H1 (cell line): ENCODE data around the gene CELSR1. TPM values are rescaled to one million over a fixed set of nuclear protein-coding genes. Genes with fewer than 3 reads are reported as not detected.

Experiments
- CTCF ChIA-PET: fragments of 300-600 bp; sonication (Branson Sonifier 250); formaldehyde crosslinking; loops from one replicate; lab custom pipeline; 2021; ENCODE audit not compliant: partially characterized antibody; lab: Charles Lee
- POLR2A ChIA-PET: fragments of 300-600 bp; sonication (Branson Sonifier 250); formaldehyde crosslinking; loops from one replicate; lab custom pipeline; 2021; ENCODE audit warnings: inconsistent platforms; ENCODE audit not compliant: partially characterized antibody; lab: Charles Lee
- DNase-seq, 2 experiments: peaks; one replicate each; pipeline versions ENCODE4 v3.0.0 to v3.0.0-alpha.2; 2010 to 2022; ENCODE audit warnings: low spot score in 2 of 2, low read depth in 1 of 2, mixed read lengths in 1 of 2
- FAIRE-seq: peaks from 2 replicates; lab custom pipeline; 2011; peaks lifted over from hg19 to GRCh38; lab: Jason Lieb, UNC
- H2AFZ ChIP-seq: 2 replicates; pipeline ENCODE4 v1.8.1; 2012; ENCODE audit warnings: low read length, inconsistent platforms
- H2AK5ac ChIP-seq: 2 replicates; pipeline ENCODE4 v1.6.1; 2013; ENCODE audit warnings: low read depth, low read length
- H2BK120ac ChIP-seq: replicated peaks from 2 replicates; pipeline ENCODE3; 2013; ENCODE audit warnings: low read depth, low read length, inconsistent platforms
- H2BK12ac ChIP-seq: 2 replicates; pipeline ENCODE4 v1.6.1; 2013; ENCODE audit warnings: low read depth, low read length
- H2BK15ac ChIP-seq: 2 replicates; pipeline ENCODE4 v1.6.1; 2013; ENCODE audit warnings: low read length
- H2BK20ac ChIP-seq: 2 replicates; pipeline ENCODE4 v1.6.1; 2013; ENCODE audit warnings: low read length
- H2BK5ac ChIP-seq: 2 replicates; pipeline ENCODE4 v1.6.1; 2013; ENCODE audit warnings: low read depth, low read length
- H3K14ac ChIP-seq: 2 replicates; pipeline ENCODE4 v1.6.1; 2013; ENCODE audit warnings: inconsistent platforms; ENCODE audit not compliant: insufficient read length
- H3K18ac ChIP-seq: 2 replicates; pipeline ENCODE4 v1.6.1; 2013; ENCODE audit warnings: low read length; ENCODE audit errors: extremely low read depth
- H3K23ac ChIP-seq: 2 replicates; pipeline ENCODE4 v1.6.1; 2013; ENCODE audit warnings: inconsistent platforms; ENCODE audit not compliant: insufficient read length
- H3K23me2 ChIP-seq: 2 replicates; pipeline ENCODE4 v1.6.1; 2013; ENCODE audit warnings: low read depth, low read length
- H3K27ac ChIP-seq: 2 replicates; pipeline ENCODE4 v1.6.1; 2011; ENCODE audit warnings: low read depth, low read length, inconsistent platforms
- H3K27me3 ChIP-seq, 4 experiments: replicated peaks in 1 of 4; 1 replicate in 1 of 4; 2 replicates in 3 of 4; pipeline versions ENCODE4 v1.6.1 to v1.8.1; 2011 to 2013; ENCODE audit warnings: low read length in 3 of 4, mild to moderate bottlenecking in 3 of 4, inconsistent platforms in 2 of 4, mixed read lengths in 2 of 4, moderate library complexity in 1 of 4; ENCODE audit not compliant: control insufficient read depth in 3 of 4, insufficient read depth in 3 of 4; ENCODE audit errors: extremely low read depth in 1 of 4
- H3K36me3 ChIP-seq, 4 experiments: 2 replicates each; pipeline versions ENCODE4 v1.6.1 to v1.8.1; 2011 to 2013; ENCODE audit warnings: mild to moderate bottlenecking in 4 of 4, low read length in 3 of 4, moderate library complexity in 2 of 4, control low read depth in 1 of 4, inconsistent platforms in 1 of 4; ENCODE audit not compliant: insufficient read depth in 4 of 4, control insufficient read depth in 2 of 4
- H3K4ac ChIP-seq: replicated peaks from 2 replicates; pipeline ENCODE3; 2013; ENCODE audit warnings: low read length, low read depth, mixed read lengths, inconsistent platforms; ENCODE audit not compliant: insufficient read length
- H3K4me1 ChIP-seq, 4 experiments: replicated peaks in 1 of 4; 1 replicate in 1 of 4; 2 replicates in 3 of 4; pipeline versions ENCODE4 v1.6.1 to v1.8.1; 2011 to 2013; ENCODE audit warnings: low read length in 3 of 4, inconsistent platforms in 2 of 4, mixed read lengths in 1 of 4; ENCODE audit not compliant: insufficient read depth in 4 of 4, control insufficient read depth in 3 of 4
- H3K4me2 ChIP-seq, 2 experiments: 2 replicates each; pipeline versions ENCODE4 v1.6.1 to v1.8.1; 2011 to 2013; ENCODE audit warnings: low read depth in 2 of 2, low read length in 2 of 2, control low read depth in 1 of 2, inconsistent platforms in 1 of 2, mild to moderate bottlenecking in 1 of 2; ENCODE audit not compliant: insufficient read depth in 1 of 2
- H3K4me3 ChIP-seq, 4 experiments: fragments of 200-600, 300-600 bp in 1 of 4; sonication (generic), shearing (Covaris generic), sonication (Bioruptor Twin) in 1 of 4; 2 replicates each; pipeline versions ENCODE4 v1.5.1 to v1.8.1; 2011 to 2016; ENCODE audit warnings: low read length in 4 of 4, low read depth in 3 of 4, control low read depth in 2 of 4, inconsistent platforms in 2 of 4, mild to moderate bottlenecking in 2 of 4, mixed read lengths in 1 of 4, moderate library complexity in 1 of 4; ENCODE audit not compliant: insufficient read depth in 2 of 4; ENCODE audit errors: extremely low read depth in 1 of 4
- H3K56ac ChIP-seq: replicated peaks from 2 replicates; pipeline ENCODE3; 2013; ENCODE audit warnings: low read depth, mild to moderate bottlenecking, mixed read lengths, low read length, inconsistent platforms; ENCODE audit not compliant: insufficient read length
- H3K79me1 ChIP-seq: 2 replicates; pipeline ENCODE4 v1.6.1; 2013; ENCODE audit warnings: low read depth, low read length, control low read depth
- H3K79me2 ChIP-seq, 2 experiments: 2 replicates each; pipeline versions ENCODE4 v1.6.1 to v1.8.1; 2012 to 2013; ENCODE audit warnings: low read length in 2 of 2, mild to moderate bottlenecking in 2 of 2, inconsistent platforms in 1 of 2; ENCODE audit not compliant: insufficient read depth in 2 of 2, control insufficient read depth in 1 of 2
- H3K9ac ChIP-seq, 4 experiments: replicated peaks in 1 of 4; 1 replicate in 1 of 4; 2 replicates in 3 of 4; pipeline versions ENCODE4 v1.6.1 to v1.8.1; 2011 to 2013; ENCODE audit warnings: low read depth in 3 of 4, low read length in 3 of 4, control low read depth in 2 of 4, mild to moderate bottlenecking in 2 of 4, moderate library complexity in 2 of 4, inconsistent platforms in 1 of 4; ENCODE audit errors: extremely low read depth in 1 of 4
- H3K9me3 ChIP-seq, 2 experiments: 2 replicates each; pipeline versions ENCODE4 v1.6.1 to v1.8.1; 2012 to 2013; ENCODE audit warnings: mild to moderate bottlenecking in 2 of 2, moderate library complexity in 2 of 2, control low read depth in 1 of 2, inconsistent platforms in 1 of 2, low read depth in 1 of 2, low read length in 1 of 2, mixed read lengths in 1 of 2; ENCODE audit not compliant: insufficient read depth in 2 of 2
- H4K20me1 ChIP-seq, 2 experiments: replicated peaks in 1 of 2; 2 replicates each; pipeline versions ENCODE3 to v1.8.1; 2011 to 2013; ENCODE audit warnings: inconsistent platforms in 2 of 2, low read length in 2 of 2, mild to moderate bottlenecking in 1 of 2; ENCODE audit not compliant: insufficient read depth in 2 of 2, control insufficient read depth in 1 of 2
- H4K5ac ChIP-seq: 2 replicates; pipeline ENCODE4 v1.6.1; 2013; ENCODE audit warnings: low read length, low read depth, mixed read lengths, inconsistent platforms; ENCODE audit not compliant: insufficient read length
- H4K8ac ChIP-seq: 2 replicates; pipeline ENCODE4 v1.8.0; 2013; ENCODE audit warnings: mild to moderate bottlenecking, moderate library complexity, low read length, inconsistent platforms; ENCODE audit not compliant: insufficient read depth; ENCODE audit errors: extremely low read depth
- H4K91ac ChIP-seq: replicated peaks from 2 replicates; pipeline ENCODE3; 2013; ENCODE audit warnings: low read length, mixed read lengths, inconsistent platforms; ENCODE audit not compliant: insufficient read length
- BACH1 ChIP-seq: IDR thresholded peaks from 2 replicates; pipeline ENCODE4 v1.6.1; 2012; ENCODE audit warnings: low read length, improper control_type of control experiment
- CTBP2 ChIP-seq: IDR thresholded peaks from 2 replicates; pipeline ENCODE4 v1.7.0; 2011; ENCODE audit warnings: borderline replicate concordance, mild to moderate bottlenecking, moderate library complexity, mixed read lengths, low read length; ENCODE audit not compliant: insufficient read depth, insufficient read length
- MAFK ChIP-seq: IDR thresholded peaks from 2 replicates; pipeline ENCODE4 v1.6.1; 2012; ENCODE audit warnings: low read depth, mild to moderate bottlenecking, improper control_type of control experiment, low read length
- NANOG ChIP-seq: IDR thresholded peaks from 2 replicates; pipeline ENCODE4 v1.6.1; 2011; ENCODE audit warnings: low read length, low read depth, mild to moderate bottlenecking, inconsistent platforms; ENCODE audit not compliant: insufficient read depth, poor library complexity, severe bottlenecking
- NRF1 ChIP-seq: IDR thresholded peaks from 2 replicates; pipeline ENCODE4 v1.6.1; 2011; ENCODE audit warnings: mild to moderate bottlenecking, low read depth, low read length, improper control_type of control experiment
- SAP30 ChIP-seq: fragments of 300-600 bp; sonication (generic); IDR thresholded peaks from 2 replicates; pipeline ENCODE4 v1.7.1; 2012; ENCODE audit warnings: low read length, moderate library complexity, mild to moderate bottlenecking, inconsistent platforms; ENCODE audit not compliant: insufficient read depth, insufficient replicate concordance
- SIRT6 ChIP-seq: IDR thresholded peaks from one replicate; pipeline ENCODE4 v1.7.1; 2012; ENCODE audit warnings: low read length, inconsistent platforms
- TAF1 ChIP-seq: IDR thresholded peaks from 2 replicates; pipeline ENCODE4 v1.6.1; 2011; ENCODE audit warnings: mild to moderate bottlenecking, low read depth, low read length
- TAF7 ChIP-seq: optimal IDR thresholded peaks from 2 replicates; pipeline ENCODE3; 2011; ENCODE audit warnings: low read depth, mild to moderate bottlenecking, inconsistent platforms, low read length, moderate library complexity, borderline replicate concordance
- TCF12 ChIP-seq: IDR thresholded peaks from 2 replicates; pipeline ENCODE4 v1.6.1; 2011; ENCODE audit warnings: low read depth, mild to moderate bottlenecking, low read length
- TEAD4 ChIP-seq: IDR thresholded peaks from 2 replicates; pipeline ENCODE4 v1.6.1; 2012; ENCODE audit warnings: low read depth, low read length, inconsistent platforms, mixed read lengths
- YY1 ChIP-seq: IDR thresholded peaks from 2 replicates; pipeline ENCODE4 v1.6.1; 2011; ENCODE audit warnings: low read depth, mild to moderate bottlenecking, low read length
- WGBS, 2 experiments: shearing (Covaris generic) in 1 of 2; methylation state at CpG; one replicate each; pipeline versions ENCODE4 v1.1.6 to v1.1.7; 2013 to 2015; ENCODE audit warnings: low lambda C conversion rate in 2 of 2, mixed read lengths in 2 of 2, inconsistent platforms in 1 of 2, low coverage in 1 of 2, missing lambda C conversion rate in 1 of 2; ENCODE audit not compliant: insufficient replicate concordance in 2 of 2, insufficient coverage in 1 of 2, insufficient read length in 1 of 2; ENCODE audit errors: extremely low coverage in 1 of 2, missing lambda C conversion rate in 1 of 2; 5-methylcytosine and 5-hydroxymethylcytosine counted together
- polyA plus RNA-seq, 7 experiments: library from polyadenylated mRNA; depleted of rRNA in 3 of 7; stranded (reverse) in 5 of 7; unstranded in 2 of 7; fragments of >200 nt in 5 of 7; fragments of 200-250 nt in 2 of 7; gene quantifications; 1 replicate in 5 of 7; 2 replicates in 1 of 7; 4 replicates in 1 of 7; pipeline versions ENCODE4 v1.2.1 to v1.2.3, GENCODE V29; 2011 to 2013; ENCODE audit warnings: missing spikeins in 2 of 7, mixed read lengths in 2 of 7
- total RNA-seq: library from RNA; stranded (reverse); fragmentation: NEBNext Ultra II Directional; extraction: Animal tissue kit (Norgen Biotek cat#: 25700); gene quantifications from 2 replicates; pipeline ENCODE4 v1.2.1, GENCODE V29; 2021
- TF ChIP-seq, protein P1 (sequence below): IDR thresholded peaks from 2 replicates; pipeline ENCODE4 v1.6.1; 2011; ENCODE audit warnings: low read depth, mild to moderate bottlenecking, low read length; ENCODE audit not compliant: insufficient read depth

The CELSR1 gene
- total and polyA plus RNA-seq, 2 of the 8 experiments (the other 6 are each of a cell fraction or from before 2014, with no cell fraction given), result 9.0 to 12.4 TPM

DNA sequence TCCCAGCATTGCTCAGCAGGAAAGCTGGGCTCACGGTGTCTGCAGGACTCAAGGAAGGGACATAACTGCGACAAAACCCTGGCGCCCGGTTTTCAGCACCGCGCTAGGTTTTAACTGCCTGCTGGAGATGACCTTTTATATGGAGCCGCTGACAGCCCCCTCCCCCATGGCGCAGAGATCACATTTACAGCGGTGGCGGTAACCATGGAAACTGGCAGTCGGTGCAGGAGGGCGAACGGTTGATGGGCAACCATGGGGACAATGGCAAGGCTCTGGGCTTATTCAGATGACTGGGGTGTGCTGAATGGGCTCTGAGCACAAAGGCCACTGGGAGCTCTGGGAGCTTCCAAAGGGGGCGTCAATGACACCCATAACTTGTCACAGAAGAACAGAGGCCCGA, 37.2 kb downstream of the CELSR1 start:
- Histone ChIP-seq H3K9ac (no peak overlapping the region), H3K79me1 (peaks cover 2% of the 10 kb centered on the region; the same call in 1 of the 2 replicates), H4K91ac (no peak overlapping the region), H4K20me1 (no peaks in the 10 kb centered on the region), H2BK12ac (no peak overlapping the region), H3K23ac (no peak overlapping the region), H2AFZ (no peak overlapping the region), H2AK5ac (no peak overlapping the region), H3K4me1 (peaks cover 3 to 22% (median 11%) of the 10 kb centered on the region in 4 experiments), H2BK120ac (no peak overlapping the region), H2BK5ac (no peak overlapping the region), H4K8ac (no peak overlapping the region), H2BK15ac (no peak overlapping the region), H3K14ac (no peak overlapping the region), H3K27me3 (no peaks in the 10 kb centered on the region), H3K18ac (no peak overlapping the region), H3K27ac (no peak overlapping the region), H3K56ac (no peak overlapping the region), H4K5ac (no peak overlapping the region), H3K79me2 (no peaks in the 10 kb centered on the region), H3K4ac (no peak overlapping the region), H3K36me3 (no peaks in the 10 kb centered on the region), H3K23me2 (no peaks in the 10 kb centered on the region), H2BK20ac (no peak overlapping the region), H3K4me2 (peak overlapping the region; percentile 16 to 56), H3K9me3 (no peaks in the 10 kb centered on the region), H3K4me3 (peak overlapping the region in 1 of 4 experiments; percentile 25; a peak in 2 of 8 replicates)
- peak; percentile 54 to 81 for DNase-seq
- 9% methylated on average over 15 of the region's 15 CpGs; no CpG with 5 or more reads in 1 of the 2 experiments for WGBS, 2 experiments
- ChIA-PET POLR2A (interaction anchor here (0.9 to 1.5 kb wide), 2 partner anchors 10 to 15 kb away, joined by 3 to 5 read pairs; no protein-coding TSS in a partner anchor), CTCF (interaction anchor here (0.5 to 3.7 kb wide), 13 partner anchors 10 to 448 kb away, joined by 3 to 10 read pairs (median 4); no protein-coding TSS in a partner anchor)
- FAIRE-seq, result peak; percentile 57
- TF ChIP-seq CTBP2 (no peak), YY1 (0 out of 2 replicates have a peak, but pooled peaks have one; percentile 56), SAP30 (peak; percentile 32), SIRT6 (no peak), TEAD4 (no peak), NANOG (peak; percentile 75), TAF1 (0 out of 2 replicates have a peak, but pooled peaks have one; percentile 22), TCF12 (no peak), MAFK (no peak), NRF1 (no peak), TAF7 (no peak), BACH1 (no peak)
- TF ChIP-seq, protein P1, sequence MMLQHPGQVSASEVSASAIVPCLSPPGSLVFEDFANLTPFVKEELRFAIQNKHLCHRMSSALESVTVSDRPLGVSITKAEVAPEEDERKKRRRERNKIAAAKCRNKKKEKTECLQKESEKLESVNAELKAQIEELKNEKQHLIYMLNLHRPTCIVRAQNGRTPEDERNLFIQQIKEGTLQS, result no peak
